SIG-M5 treated with dmso at 0.1 percent for 504 hours (cell line): ENCODE measurements around the gene SSR1.
"Not testable (repeated sequence)": the region's sequence is repeated elsewhere in the genome, so short reads cannot be mapped to it uniquely, and the experiment has no call there.

Source experiments
- DNase-seq: peaks from one replicate; lab custom pipeline; 2025; ENCODE audit not compliant: unreplicated experiment; lab: John Stamatoyannopoulos, UW

SSR1 gene

DNA sequence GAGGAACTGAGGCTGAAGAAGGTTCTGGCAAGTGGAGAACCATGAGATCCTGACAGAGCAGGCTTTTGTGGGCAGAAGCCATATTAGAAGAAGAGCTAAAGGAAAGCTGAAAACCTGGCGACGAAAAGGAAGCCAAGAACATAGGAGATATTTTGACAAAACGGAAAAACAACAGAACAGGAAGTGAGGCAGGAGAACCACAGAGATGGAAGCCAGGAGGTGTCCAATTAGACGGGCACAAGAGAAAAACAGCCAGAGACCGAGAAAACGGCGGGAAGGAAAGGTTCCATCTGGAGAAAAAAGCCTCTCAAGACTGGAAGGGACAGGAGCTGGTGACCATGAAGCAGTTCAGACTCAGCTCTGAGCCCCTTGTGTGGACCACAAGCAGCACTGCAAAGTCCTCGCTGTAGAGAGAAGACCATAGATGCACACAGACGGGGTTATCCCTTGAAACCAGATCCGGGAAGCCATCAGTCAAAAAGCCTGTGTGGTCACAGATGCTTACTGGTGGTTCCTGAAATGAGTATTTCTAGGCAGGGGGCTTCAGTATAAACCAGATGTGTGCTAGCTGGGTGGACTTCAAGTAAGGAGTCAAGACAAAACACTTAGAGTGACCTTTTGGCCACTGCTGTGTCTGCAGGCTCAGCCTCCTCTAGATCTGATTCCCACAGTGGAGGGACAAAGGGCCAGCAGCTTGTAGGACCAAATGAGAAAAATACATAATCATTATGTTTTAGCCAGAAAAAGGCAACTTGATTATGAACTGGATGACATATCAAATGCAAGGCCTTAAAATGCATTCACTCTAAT lies 30.7 kb downstream of the SSR1 start:
- DNase-seq: no peak

DNA sequence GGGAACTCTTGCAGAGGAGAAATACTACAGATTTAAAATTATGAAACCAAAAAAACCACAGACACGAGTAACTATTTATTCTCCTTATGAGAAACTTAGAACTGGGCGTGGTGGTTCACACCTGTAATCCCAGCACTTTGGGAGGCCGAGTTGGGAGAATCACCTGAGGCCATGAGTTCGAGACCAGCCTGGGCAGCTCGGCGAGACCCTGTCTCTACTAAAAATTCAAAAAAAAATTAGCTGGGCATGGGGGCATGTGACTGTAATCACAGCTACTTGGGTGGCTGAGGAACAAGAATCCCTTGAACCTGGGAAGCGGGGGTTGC lies 36.8 kb downstream of the SSR1 start:
- no peak for DNase-seq

DNA sequence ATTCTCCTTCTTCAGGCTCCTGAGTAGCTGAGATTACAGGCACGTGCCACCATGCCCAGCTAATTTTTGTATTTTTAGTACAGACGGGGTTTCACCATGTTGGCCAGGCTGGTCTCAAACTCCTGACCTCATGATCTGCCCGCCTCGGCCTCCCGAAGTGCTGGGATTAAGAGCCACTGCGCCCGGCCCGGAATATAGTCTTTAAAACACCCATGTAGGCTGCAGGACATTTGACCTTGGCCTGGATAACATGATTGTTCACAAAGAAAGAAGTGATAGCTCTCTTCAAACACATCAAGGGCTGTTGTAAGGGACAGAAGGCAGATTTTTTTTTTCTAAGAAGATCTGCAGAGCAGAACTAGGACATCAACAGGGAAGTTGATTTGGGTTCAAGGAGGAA lies 38.5 kb downstream of the SSR1 start:
- DNase-seq: not testable (repeated sequence)

DNA sequence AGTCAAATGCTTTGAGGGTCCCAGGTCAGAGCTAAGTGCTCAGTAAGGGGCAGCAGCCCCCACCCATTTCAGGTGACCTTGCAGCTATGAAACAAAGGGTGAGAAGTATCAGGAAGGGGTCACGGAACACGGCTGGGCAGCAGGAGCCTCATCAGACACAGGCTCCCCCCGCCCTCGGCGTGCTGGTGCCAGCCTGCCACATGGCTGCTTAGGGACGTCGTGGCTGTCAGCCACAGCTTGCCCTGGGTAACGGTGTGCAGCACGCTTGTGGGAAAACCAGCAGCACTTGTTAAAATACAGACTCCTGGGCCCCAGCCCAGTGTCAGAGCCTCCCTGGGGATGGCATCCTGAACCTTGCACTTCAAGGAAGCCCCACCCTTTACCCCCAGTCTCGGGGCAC lies 39.3 kb downstream of the SSR1 start:
- no peak for DNase-seq

DNA sequence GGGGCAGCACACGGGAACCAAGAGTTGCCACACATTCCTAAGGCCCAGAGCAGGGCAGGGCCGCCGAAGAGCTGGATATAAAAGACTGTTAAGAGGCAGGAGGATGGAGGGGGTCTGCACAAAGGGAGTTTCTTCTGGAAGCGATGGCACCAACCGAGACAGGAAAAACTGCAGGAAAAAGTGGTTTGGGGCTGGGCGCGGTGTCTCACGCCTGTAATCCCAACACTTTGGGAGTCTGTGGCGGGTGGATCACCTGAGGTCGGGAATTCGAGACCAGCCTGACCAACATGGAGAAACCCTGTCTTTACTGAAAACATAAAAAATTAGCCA lies 41.8 kb downstream of the SSR1 start:
- no peak for DNase-seq

DNA sequence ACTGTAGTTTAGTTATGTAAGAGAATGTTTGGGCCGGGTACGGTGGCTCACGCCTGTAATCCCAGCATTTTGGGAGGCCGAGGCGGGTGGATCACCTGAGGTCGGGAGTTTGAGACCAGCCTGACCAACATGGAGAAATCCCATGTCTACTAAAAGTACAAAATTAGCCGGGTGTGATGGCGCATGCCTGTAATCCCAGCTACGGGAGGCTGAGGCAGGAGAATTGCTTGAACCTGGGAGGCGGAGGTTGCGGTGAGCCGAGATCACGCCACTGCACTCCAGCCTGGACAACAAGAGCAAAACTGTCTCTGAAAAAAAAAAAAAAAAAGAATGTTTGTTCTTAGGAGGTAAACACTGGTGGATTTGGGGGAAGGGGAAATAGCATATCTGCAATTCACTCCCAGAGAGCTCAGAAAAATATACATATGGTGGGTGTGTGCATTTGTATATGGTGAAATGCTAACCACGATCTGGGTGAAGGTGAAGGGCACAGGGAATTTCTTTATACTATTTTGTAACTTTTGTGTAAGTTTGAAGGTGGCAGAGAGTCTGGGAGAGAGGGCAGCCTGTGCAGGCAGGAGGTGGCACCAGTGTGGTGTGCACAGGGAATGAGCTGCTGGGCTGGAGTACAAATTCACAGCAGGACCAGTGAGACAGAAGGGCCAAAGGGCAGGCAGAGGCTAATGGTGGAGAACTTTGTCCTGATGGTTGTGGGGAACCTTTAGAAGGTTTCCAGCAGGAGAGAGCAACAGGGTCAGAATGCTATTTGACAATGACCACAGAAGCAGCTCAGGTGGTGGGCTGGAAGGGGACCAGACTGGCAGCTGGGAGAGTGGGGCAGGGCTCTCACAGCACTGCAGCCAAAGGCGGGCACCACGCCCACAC lies 42.4 kb downstream of the SSR1 start:
- no peak for DNase-seq

DNA sequence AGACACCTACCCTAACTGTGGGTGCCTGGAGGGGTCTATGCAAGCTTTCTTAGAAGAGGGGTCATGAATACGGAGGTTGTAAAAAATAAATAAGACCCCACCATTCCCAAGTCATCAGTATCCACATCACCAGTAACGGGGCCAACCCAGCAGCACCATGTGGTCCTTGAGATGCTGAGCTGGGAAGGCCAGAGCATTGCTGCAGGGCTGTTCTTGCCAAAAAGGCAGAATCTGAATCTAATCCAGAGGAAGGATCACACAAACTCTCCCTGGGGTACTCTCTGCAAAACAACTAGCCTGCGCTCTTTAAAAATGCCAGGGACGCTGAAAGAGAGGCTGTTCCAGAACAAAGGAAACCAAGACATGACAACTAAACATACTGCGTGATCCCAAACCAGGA lies 43.2 kb downstream of the SSR1 start:
- no peak for DNase-seq

DNA sequence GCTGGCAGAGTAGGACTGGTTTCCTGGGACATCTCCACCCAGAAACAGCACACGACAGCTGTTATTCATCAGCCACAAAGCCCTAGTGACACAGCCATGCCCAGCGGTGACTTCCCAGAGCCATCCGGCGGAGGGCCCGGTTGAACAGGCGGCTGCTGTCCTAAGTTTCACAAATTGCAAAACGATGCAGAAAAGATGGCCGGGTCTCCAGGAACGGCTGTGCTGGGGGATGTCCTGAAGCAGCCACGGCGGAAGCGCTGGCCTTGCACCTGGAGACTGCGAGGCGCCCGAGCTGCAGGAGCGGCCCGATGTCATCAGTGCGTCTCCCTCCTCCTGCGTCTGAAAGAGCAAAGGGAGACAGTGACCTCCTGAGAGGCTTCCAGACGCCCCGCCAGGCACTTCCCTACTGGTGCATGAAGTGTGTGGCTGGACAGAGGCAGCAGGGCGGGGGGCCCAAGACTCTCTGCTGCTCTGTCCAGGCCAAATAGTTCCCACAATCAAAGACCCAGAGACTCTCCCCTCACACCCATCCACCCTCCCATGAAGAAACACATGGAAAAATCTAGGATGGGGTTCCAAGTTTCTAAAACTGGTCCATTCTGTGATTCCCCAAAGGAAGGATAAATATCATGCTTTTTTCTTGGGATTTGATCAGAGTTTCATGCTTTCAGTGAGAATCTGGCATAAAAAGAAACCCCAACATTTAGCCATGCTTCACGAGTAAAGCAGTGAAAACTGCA lies 44.0 kb downstream of the SSR1 start:
- no peak for DNase-seq

DNA sequence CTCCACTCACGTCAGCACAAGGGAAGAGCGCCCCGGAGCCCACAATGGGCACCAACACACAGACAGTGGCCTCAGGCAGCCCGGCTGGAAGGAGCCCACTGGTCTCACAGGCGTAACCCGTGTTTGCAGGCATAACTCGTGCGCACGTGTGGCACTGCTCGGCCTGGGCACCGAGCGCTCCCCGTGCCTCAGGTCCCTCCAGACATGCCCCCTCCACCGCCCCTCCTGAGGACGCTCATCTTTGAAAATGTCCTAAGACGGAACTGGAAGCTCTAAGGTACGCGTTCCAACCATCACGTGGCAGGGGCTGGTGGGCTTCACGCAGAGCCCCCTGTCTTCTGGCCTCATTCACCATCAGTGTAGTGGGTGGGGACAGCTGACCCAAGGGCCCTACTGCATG lies 44.6 kb downstream of the SSR1 start:
- no peak for DNase-seq

DNA sequence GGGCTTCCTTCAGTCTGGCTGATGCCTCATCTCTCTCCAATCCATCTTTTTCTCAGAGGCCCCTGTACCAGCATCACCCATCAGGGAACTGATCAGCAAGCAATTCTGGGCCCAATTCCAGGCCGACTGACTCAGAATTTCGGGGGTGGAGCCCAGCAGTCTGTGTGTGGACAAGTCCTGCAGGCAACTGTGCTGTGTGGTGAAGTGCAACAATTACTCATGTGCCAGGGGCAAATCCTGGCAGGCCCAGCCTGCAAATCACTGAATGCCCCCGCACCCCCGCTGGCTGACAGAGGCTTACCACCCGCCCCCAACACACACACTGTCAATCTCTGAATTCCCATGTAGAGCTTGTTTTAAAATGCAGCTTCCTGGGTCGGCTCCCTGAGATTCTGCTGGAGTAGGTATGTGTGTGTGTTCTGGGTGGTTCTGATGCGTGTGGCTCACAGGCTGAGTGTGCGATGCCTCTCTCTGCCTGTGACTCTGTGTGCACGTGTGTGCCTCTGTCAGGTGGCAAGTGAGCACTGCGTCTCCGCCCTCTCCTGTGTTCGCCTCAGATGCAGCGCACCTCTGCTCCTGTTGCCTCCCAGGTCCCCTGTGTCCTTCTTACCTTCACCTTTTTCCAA lies 45.4 kb downstream of the SSR1 start:
- DNase-seq: peak; percentile 18

DNA sequence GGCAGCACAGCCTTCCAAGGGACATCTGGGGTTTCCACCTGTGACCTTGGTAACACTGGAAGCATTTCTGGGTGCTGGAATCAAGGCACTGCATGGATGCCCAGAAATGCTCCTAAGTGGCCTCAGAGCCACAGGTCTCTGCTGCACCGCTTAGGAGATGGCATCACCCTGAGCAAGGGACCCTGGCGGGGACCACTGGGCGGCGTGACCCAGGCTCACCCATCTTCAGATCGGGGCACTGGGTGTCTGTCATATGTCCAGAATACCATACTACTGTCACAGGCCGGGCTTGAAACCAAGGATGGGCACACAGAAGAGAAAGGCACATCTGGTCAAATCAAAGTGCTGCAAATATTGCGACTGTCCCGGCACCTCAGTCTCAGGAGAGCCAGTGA lies 45.9 kb downstream of the SSR1 start:
- no peak for DNase-seq

DNA sequence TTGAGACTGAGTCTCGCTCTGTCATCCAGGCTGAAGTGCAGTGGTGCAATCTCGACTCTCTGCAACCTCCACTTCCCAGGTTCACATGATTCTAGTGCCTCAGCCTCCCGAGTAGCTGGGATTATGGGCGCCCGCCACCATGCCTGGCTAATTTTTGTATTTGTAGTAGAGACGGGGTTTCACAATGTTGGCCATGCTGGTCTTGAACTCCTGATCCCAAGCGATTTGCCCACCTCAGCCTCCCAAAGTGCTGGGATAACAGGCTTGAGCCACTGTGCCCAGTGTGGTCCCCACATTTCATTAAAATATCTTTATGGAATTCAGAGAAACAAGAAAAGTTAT lies 47.6 kb downstream of the SSR1 start:
- DNase-seq: not testable (repeated sequence)

DNA sequence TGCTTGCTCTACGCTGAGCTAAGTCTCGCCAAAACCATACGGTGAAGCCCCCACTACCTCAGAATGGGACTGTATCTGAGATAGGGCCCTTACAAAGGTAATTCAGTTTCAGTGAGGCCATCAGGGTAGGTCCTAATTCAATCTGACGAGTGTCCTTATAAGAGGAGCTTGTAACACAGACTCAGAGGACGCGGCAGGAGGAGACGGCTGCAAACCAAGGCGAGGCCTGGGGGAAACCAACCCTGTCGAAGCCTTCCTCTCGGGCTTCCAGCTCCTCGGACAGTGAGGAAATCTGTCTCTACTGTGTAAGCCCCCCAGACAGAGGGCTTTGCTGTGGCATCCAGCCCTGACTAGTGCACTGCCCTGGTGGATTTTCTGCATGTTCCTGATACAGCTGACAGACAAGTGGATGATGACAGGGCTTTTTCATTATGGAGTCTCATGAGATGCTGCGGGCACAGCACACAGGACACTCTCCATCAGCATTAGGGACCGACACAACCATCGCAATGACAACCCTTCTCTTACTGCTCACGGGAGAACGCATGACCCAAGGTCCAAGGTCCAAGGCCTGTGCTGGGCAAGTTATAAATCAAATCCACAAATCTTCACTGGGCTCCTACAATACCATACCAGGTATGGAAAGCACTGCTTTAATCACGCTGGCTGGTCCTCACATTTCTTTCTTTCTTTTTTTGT lies 48.2 kb downstream of the SSR1 start:
- no peak for DNase-seq

DNA sequence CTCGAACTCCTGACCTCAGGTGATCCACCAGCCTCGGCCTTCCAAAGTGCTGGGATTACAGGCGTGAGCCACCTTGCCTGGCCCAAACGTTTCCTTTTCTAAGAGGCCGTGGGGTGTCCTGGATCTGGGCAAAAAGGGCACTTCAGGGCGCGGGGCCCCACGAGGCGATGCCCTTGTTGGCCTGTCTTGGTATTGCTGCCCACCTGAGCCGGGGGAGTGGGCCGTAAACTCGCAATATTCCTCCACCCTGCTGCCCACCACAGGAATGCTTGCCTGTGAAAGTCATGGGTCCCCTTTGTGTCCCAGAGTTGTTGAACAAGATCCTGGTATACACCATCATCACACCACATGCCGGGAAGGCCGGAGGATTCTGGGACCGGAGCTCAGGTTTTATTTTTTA lies 49.0 kb downstream of the SSR1 start:
- DNase-seq: no peak

DNA sequence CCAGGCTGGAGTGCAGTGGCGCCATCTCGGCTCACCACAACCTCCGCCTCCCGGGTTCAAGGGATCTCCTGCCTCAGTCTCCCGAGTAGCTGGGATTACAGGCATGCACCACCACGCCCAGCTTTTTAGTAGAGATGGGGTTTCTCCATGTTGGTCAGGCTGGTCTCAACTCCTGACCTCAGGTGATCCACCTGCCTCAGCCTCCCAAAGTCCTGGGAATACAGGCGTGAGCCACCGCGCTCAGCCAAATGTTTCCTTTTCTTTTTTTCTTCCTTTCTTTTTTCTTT lies 49.5 kb downstream of the SSR1 start:
- not testable (repeated sequence) for DNase-seq

DNA sequence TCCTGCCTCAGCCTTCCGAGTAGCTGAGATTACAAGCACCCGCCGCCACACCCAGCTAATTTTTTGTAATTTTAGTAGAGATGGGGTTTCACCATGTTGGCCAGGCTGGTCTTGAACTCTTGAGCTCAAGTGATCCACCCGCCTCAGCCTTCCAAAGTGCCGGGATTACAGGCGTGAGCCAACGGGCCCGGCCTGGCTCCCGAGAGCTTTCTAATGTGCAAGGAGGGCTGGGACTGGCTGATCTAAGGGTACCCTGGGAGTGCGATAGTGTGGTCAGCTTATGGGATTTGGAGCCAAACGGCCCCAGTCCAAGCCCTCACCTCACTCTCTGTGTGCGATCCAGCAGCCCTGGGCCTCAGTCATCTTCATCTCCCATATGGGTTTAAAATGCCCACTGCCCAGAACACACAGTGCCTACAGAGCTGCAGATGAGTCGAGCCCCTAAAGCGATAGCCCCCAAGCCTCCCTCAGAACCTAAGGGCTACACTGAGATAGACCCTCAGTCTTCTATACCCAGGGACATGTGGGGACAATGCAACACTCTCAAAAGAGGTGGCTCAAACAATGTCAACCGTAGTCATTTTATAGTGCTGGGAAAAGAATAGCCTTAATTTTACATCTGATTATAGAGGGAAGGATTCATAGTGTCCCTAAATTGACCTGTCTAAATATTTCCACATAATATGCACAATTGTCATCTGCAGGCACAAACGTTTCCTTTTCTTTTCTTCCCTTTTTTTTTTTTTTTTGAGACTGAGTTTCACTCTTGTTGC lies 50.1 kb downstream of the SSR1 start:
- DNase-seq: peak; percentile 62

DNA sequence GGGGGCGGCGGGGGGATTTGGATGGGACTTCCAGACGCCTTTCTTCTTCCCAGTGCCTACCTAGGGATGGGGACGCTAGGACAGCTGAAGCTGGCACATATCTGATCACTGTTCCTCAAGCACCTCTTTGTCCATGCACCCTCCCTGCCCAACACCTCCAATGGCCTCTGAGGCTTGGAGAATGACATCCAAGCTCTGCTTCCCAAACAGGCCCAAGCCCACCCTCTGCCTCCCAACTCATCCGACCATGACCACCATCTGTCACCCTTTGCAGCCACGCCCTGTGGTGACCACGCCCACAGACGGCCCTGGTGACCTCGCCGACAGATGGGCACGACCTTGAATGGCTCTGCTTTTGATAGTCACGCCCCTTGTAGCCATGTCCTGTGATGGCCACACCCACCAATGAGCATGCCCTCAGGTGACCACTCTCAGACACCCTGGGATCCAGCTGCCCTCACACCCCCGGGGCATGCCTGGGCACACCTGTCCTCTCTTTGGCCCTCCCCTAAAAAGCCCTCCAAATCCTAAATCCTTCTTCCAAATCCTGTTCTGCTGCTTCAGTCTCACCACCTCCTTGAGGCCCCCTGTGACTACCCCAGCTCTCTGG lies 51.0 kb downstream of the SSR1 start:
- DNase-seq: no peak

DNA sequence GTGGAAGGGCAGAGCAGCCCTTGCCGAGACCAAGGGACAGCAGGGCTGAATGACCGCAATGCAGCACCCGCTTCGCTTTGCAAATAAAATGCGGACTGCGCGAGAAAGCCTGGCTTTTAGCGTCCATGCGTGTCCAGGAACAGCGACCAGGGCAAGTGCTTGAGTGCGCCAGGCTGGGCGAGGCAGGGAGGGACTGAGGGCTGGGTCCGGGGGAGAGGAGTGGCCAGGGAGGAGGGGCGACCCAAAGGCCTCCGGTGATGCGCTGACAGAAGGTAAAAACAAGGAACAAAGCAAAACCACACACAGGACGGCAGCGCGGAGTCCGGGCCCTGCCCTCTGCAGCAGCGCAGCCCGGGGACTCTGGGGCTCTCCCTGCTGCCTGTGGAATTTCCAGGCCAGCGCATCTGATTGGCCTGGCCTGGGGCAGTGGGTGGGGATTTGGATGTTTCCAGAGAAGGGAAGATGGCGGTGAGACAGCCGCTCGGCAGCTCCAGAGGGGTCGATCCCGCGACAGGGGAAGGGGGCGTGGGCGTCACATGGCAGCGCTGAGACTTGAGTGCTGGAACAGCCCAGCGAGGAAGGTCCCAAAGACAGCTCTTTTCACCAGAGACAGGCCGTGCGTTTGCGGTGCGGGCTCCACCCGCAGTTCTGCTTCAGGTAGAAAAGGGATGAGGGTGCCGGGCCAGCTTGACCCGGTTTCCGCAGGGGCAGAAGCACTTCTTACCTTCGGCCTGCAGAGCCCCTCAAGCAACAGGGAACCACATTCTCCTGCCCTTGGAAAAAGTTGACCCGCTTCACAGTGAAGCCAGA lies 51.8 kb downstream of the SSR1 start:
- peak; percentile 85 for DNase-seq
